RCC 7860 (cell line): ENCODE results near the gene PDHB.

Experiments used
- DNase-seq: peaks from one replicate; pipeline ENCODE4 v3.0.0-alpha.2; 2015; ENCODE audit warnings: low spot score
- FAIRE-seq: peaks from 2 replicates; lab custom pipeline; 2012; peaks lifted over from hg19 to GRCh38; lab: Jason Lieb, UNC

PDHB gene

DNA sequence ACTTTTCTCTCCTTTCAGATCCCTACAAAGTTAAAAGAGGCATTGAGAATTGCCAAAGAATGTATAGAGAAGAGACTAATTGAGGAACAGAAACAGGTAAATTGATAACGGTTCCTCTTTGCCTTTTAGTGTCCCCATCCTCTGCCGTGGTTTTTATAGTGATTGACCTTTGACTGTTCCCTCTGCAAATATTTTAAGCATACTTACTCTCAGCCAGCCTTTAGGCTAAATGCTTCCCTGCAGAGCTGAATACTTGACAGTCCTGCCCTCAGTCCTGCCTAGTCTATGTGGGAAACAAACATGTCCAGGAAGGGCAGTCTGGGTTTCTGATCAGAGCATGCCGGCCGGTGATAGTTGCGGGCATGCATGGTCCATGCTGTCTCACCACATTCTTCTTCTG is 24.7 kb downstream of the PDHB start:
- DNase-seq (no peak), FAIRE-seq (no peak)

DNA sequence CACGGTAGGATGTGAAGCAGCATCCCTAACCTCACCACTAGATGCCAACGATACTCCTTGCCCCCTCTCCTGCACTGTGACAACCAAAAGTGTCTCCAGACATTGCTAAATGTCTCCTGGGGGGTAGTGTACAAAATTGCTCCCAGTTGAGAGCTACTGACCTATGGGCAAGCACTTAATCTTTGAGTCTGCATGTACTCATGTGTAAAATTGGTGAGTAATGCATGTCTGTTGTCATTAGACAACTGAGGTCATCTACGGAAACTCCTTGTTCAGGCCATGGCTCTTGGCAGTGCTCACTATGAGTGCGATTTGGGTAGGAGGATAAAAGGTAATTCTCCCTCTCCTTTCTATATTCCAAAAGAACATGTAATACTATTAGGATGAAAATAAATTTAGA is 29.2 kb downstream of the PDHB start:
- DNase-seq (peak; percentile 82), FAIRE-seq (peak; percentile 93)

DNA sequence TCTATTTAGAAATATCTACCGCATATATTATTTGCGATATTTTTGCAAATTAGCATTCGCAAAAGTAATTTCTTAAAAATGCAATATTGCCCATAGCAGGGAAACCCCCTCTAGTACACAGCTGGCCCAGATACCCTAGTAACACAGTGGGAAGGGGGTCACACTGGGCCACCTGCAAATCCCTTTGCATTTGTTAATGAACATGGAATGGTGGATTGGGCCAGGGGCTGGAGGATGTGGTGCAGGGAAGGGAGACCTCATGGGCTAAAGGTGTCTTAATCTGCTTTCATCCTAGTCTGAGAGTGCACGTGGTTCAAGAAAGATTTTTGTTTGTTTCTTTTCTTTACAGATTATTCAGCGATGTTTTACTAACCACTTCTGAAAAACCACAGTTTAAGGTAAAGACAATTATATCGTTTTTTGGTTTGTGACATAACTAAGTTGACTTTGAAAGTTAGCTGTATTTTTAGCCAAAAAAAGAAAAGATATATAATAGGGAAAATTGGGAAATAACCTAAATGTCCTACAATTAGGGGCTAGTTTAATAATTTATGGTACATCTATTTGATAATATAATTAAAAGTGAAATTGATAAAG is 30.0 kb downstream of the PDHB start:
- FAIRE-seq: peak; percentile 12

GRCh38 chr3:58398669-58399333 is 34.8 kb downstream of the PDHB start:
- DNase-seq (no peak), FAIRE-seq (no peak)

More for the DNA sequence above, 30.0 kb downstream of the PDHB start:
- no peak for DNase-seq

GRCh38 chr3:58394339-58394738 is 39.3 kb downstream of the PDHB start:
- FAIRE-seq: no peak

DNA sequence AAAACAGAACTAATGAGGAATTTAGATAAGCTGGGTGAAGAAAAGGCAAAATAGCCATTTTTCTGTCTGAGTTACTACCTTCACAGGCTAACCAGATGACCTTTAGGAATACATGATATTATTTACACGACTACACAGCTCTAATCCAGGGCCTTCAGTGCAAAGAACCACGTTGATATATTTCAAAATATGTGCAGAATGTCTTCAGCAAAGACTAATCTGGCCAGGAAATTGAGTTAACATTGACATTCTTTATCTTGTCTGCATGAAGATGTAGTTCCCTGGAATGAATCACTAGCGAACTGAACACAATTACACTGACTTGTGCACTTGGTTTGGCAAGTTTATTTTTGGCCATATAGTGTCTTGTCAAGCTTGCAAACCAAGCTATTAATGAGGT is 41.5 kb downstream of the PDHB start:
- no peak for DNase-seq
- FAIRE-seq: no peak

More at GRCh38 chr3:58394339-58394738, 39.3 kb downstream of the PDHB start:
- DNase-seq: no peak

GRCh38 chr3:58391156-58391865 is 42.3 kb downstream of the PDHB start:
- DNase-seq (no peak), FAIRE-seq (no peak)

- FAIRE-seq: no peak
- DNase-seq: no peak
Observed at GRCh38 chr3:58388550-58389091, 45.0 kb downstream of the PDHB start.

DNA sequence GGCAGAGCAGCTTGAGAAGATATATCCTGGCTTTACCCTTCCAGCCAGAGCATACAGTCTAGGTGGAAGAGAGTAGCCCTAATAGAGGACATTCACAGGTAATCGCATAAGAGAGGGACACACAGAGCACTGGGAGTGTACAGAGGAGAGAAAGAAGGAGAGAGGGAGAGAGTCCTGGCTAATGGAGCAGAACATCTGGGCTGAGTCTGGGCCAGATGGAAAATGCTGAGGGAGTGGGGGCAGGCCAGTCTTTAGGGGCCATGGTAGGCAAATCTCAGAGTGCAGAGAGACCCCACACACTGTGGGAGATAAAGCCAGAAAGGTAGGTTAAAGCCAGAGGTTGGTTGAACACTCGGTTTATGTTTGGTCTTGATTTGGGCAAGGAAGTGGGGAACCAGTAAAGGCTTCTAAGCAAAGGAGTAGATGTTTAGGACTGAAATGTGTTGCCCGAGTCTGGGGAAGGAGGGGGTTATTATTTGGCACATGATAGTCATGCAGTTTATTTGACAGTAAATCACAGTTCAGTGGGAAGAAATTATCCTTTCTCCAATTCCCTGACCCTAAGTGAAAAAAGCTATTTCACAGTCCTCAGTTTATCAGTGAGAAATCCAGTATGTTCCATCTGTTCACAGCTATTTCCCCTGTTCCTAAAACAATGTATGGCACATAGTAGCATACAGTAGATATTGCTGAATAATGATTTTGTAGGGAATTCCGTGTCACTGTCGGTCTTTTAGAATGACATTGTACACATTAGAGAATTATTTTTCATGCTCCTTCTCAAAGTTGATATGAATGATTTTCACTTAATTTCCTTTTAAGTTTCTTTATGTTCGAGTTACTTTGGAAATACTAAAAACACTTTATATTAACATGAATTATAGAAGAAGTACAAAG is 45.7 kb downstream of the PDHB start:
- FAIRE-seq: no peak

DNA sequence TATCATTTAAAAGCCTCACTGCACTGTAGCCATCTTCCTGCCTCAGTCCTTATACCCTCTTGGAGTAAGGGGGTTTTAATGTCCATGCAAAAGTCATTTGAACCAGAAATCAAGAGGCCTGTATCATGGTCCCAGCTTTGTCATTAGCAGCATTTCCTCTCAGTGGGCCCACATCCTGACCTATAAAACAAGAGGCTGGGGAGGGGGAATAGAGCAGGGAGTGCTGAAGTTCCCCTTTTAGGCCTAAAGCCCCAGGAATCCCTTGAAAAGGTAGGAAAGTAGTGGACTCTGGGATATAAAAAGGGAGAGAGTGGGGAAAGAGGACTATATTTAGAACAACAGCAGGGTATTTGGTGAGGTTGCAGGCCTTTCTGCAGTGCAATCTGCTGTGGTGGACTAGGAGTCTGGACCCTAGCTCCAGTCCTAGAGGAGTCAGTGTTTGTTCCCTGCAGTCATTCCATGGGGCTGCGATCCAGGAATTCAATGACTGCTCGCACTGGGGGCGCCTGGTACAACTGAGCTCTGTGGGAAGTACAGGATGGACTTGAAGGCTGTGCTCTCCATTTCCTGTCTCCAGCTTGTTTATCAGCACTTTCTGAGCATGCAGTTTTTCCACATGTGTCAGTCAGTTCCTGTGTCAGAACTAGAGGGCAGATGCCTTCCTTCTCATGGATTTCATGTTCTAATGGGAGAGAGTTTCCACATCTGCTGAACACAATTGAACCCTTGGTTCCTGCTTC is 46.8 kb downstream of the PDHB start:
- DNase-seq (peak; percentile 45), FAIRE-seq (no peak)

More for the DNA sequence above, 45.7 kb downstream of the PDHB start:
- DNase-seq: no peak

DNA sequence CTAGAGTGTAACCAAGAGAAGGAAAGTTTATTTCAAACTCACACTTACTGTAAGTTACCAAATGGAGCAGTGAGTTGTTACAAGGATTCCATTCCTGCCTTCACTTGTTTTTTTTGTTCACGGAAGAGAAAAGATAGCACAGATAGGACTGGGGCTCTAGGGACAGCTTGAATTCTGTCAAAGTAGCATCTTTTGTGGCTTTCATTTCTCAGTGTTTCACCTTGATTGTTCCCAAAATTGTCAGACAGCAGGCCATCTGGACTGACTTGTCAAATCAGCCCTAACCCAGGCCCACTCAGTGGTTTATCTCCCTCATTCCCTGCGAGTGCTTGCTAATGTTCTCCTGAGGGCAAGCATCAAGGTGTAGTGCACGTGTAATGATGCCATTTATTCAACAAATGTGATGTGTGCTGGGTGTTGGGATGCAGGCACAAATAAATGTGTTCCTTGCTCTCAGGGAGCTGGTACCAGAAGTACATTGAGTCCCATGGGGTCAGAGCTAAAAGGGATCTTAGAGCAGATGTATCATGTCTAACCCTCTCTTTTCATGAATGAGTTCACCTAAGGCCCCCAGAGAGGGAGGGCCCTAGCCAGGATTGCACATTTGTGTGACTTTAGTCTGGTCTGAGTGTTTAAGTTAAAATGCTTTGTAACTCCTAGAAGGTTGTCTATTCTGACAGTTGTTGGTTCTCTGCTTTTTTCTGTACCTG is 49.1 kb downstream of the PDHB start:
- DNase-seq (no peak), FAIRE-seq (no peak)

DNA sequence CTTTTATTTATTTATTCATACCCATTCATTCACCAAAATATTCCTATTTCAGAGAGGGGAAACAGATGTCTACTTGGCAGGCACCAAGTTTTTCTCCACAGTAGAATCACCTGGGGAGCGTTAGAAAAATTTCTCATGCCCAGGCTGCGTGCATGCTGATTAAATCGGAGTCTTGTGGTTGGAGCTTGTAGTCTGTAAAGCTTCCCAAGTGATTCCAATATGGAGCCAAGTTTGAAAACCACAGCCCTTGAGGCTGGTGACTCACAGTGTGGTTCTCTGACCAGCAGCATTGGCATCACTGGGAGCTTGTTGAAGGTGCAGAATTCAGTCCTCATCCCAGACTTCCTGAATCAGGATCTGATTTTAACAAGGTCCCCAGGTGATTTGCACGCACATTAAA is 49.7 kb downstream of the PDHB start:
- DNase-seq (peak; percentile 94), FAIRE-seq (peak; percentile 98)

DNA sequence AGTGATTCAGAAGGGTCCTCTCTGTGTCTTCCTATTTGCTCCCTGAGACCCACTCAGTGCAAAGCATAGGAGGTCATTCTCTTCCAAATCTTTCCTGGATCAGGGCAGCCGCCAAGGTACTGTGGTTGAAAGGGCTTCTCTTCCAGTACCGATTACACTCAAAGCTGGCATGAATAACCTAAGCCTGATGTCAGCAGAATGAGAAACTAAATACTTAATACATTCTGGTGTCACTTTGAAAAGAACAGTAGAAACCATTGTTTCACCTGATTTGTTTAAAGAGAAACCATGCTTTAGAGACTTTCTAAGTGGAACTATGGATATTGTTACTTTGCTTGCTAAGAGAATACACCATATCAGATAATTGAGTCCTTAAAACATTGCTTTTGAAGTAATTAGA is 50.2 kb downstream of the PDHB start:
- FAIRE-seq (no peak), DNase-seq (peak; percentile 43)

DNA sequence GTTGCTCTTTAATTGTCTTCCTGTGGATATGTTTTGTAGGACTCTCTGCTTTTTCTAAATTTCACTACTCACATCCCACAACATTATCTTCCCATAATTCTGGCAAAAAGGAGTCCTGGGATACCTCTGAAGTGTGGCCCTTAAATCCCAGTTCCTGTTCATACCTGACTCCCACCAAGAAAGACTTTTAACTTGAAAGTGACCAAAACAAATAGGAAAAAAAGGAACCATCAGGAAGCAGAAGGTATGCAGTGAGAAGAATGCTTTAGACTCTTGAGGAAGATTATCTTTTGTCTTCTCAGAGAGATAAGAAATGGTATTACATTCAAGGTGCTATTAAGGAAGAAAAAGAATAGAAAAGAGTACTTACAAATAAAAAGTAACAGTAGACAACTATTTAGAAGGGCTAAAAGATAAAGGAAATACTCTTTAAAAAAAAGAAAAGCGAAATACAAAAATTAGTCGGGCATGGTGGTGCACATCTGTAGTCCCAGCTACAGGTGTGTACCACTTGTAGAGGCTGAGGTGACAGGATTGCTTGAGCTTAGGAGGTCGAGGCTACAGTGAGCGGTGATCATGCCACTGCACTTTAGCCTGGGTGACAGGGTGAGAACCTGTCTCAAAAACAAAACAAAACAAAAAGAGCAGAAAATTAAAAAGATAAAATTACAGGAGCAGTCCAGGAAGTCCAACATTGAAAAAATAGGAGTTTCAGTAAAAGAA is 54.1 kb downstream of the PDHB start:
- DNase-seq (no peak), FAIRE-seq (no peak)

- FAIRE-seq: no peak
Observed at GRCh38 chr3:58377750-58378149, 55.9 kb downstream of the PDHB start.

More at GRCh38 chr3:58377750-58378149, 55.9 kb downstream of the PDHB start:
- DNase-seq: no peak
